IPS-18c (cell line): ENCODE results near the gene TNFAIP8.
"Not testable (repeated sequence)": the region's sequence is repeated elsewhere in the genome, so short reads cannot be mapped to it uniquely, and the experiment has no call there.

Source experiments
- H3K4me3 ChIP-seq: 2 replicates; pipeline ENCODE4 v1.7.0; 2013; ENCODE audit warnings: low read depth, mild to moderate bottlenecking, low read length, moderate library complexity; ENCODE audit not compliant: insufficient read depth
- H3K9me3 ChIP-seq: one replicate; pipeline ENCODE4 v1.6.1; 2013; ENCODE audit warnings: mild to moderate bottlenecking, low read length, moderate library complexity; ENCODE audit not compliant: control insufficient read depth, insufficient read depth

TNFAIP8 gene

DNA sequence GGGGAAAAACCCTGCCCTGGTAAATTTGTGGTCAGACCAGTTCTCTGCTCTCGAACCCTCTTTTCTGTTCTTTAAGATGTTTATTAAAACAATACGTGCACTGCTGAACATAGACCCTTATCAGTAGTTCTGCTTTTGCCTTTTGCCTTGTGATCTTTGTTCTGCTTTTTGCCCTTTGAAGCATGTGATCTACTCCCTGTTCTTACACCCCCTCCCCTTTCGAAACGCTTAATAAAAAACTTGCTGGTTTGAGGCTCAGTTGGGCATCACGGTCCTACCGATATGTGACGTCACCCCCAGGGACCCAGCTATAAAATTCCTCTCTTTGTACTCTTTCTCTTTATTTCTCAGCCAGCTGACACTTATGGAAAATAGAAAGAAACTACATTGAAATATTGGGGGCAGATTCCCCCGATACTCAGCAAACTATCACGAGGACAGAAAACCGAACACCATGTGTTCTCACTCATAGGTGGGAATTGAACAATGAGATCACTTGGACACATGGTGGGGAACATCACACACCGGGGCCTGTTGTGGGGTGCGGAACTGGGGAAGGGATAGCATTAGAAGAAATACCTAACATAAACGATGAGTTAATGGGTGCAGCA is 58.4 kb downstream of the TNFAIP8 start:
- not testable (repeated sequence) for H3K4me3 ChIP-seq

GRCh38 chr5:119417891-119418605 is 62.2 kb downstream of the TNFAIP8 start:
- Histone ChIP-seq H3K4me3 (no peak overlapping the region), H3K9me3 (no peaks in the 10 kb centered on the region)

More for the DNA sequence above, 58.4 kb downstream of the TNFAIP8 start:
- not testable (repeated sequence) for H3K9me3 ChIP-seq

DNA sequence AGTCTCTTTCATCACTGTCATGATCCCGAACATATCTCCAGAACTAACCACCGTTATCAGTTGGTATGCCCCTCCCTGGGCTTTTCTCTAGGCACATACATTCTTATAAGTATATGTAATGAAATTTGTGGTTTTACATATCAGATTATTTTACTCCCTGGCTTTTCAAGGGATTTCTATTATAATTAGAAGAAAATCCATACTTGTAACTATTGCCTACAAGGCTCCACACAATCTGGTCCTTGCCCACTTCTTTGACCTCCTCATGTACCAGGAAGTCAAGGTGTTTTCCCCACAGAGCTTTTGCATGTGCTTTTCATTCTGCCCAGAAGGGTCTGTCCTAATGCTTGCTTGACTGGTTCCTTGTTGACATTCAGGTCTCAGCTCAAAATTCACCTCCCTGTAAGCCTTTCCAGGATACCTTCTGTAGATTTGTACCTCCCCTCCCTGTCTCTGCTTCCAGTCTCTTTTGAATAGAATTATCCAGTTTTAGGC is 62.8 kb downstream of the TNFAIP8 start:
- no peaks in the 10 kb centered on the region for H3K9me3 ChIP-seq
- no peak overlapping the region for H3K4me3 ChIP-seq

DNA sequence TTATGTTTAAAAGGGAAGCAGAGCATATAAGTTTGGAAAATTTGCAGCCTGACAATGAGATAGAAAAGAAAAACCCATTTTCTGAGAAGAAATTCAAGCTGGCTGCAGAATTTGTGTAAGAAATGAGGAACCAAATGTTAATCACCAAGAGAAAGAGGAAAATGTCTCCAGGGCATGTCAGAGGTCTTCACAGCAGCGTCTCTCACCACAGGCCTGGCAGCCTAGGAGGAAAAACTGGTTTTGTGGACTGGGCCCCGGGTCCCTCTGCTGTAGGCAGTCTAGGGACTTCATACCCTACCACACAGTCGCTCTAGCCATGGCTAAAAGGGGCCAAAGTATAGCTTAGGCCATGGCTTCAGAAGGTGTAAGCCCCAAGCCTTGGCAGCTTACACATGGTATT is 64.3 kb downstream of the TNFAIP8 start:
- no peak overlapping the region for H3K4me3 ChIP-seq

GRCh38 chr5:119426057-119426456 is 70.2 kb downstream of the TNFAIP8 start:
- no peak overlapping the region for H3K4me3 ChIP-seq
- no peaks in the 10 kb centered on the region for H3K9me3 ChIP-seq

More for the DNA sequence above, 64.3 kb downstream of the TNFAIP8 start:
- no peaks in the 10 kb centered on the region for H3K9me3 ChIP-seq

DNA sequence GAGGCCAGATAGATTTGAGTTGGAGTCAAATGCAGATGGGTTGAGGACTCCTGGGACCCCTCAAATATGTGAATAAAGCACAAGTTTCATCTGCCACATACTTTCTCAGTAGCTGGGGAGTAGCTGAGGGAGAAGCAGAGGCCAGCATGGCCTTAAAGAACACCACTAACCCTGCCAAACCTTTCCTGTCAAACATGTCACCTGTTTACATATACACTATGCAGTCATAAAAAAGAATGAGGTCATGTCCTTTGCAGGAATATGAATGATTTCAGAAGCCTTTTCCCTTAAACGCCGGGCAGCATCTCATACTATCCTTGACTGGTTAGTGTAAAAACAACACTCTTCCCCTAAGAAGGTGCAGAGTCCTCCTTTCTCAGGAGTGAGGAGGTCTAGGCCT is 71.2 kb downstream of the TNFAIP8 start:
- Histone ChIP-seq H3K4me3 (no peak overlapping the region), H3K9me3 (no peaks in the 10 kb centered on the region)

DNA sequence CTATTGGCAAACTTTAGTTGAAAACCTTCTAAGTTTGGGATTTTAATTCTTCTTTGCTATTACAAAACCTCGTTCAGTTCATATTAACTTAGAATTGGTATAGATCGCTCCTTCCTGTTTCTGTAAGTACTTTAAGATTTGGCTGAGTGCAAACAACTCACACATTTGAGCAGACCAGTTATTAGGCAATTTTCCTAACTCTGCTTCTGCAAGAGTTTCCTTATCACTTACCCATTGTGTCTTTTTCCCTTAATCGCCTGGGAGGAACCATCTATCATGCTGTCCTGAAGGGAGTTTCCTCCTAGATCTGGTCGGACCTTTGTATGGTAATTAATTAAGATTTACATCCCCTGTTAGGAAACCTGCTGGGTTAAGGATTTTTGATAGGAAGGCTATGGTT is 71.8 kb downstream of the TNFAIP8 start:
- not testable (repeated sequence) for H3K9me3 ChIP-seq, H3K4me3 ChIP-seq

- not testable (repeated sequence) for H3K4me3 ChIP-seq, H3K9me3 ChIP-seq
Observed at GRCh38 chr5:119428166-119428565, 72.3 kb downstream of the TNFAIP8 start.

DNA sequence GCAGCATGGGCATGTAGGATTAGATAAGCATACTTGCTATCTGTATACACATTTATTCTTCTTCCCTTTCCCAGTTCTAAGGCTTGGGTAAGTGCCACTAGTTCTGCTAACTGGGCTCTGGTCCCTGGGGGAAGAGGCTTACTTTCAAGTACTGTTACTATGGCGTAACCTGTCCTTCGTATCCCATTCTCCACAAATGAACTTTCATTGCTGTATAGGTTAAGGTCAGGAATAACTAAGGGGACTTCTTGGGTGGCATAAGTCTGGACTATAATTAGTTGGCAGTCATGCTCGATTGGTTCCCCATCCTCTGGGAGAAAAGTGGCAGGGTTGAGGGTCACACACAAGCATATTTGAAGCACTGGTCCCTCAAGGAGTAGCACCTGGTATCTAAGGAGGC is 72.8 kb downstream of the TNFAIP8 start:
- H3K4me3 ChIP-seq, H3K9me3 ChIP-seq: not testable (repeated sequence)

- not testable (repeated sequence) for H3K4me3 ChIP-seq, H3K9me3 ChIP-seq
Observed at GRCh38 chr5:119432674-119433237, 76.9 kb downstream of the TNFAIP8 start.

- H3K9me3 ChIP-seq: peaks cover 5% of the 10 kb centered on the region
Observed at GRCh38 chr5:119435436-119436132, 79.8 kb downstream of the TNFAIP8 start.

GRCh38 chr5:119437785-119438586 is 82.2 kb downstream of the TNFAIP8 start:
- H3K4me3 ChIP-seq, H3K9me3 ChIP-seq: not testable (repeated sequence)

More at GRCh38 chr5:119435436-119436132, 79.8 kb downstream of the TNFAIP8 start:
- H3K4me3 ChIP-seq: no peak overlapping the region

DNA sequence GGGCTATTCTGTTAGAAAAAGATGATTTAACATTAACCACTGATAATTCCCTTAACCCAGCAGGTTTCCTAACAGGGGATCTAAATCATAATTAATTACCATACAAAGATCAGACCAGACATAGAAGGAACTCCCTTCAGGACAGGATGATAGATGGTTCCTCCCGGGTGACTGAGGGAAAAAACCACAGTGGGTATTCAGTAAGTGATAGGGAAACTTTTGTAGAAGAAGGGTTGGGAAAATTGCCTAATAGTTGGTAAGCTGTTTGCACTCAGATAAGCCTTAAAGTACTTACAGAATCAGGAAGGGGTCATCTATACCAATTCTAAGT is 82.7 kb downstream of the TNFAIP8 start:
- H3K4me3 ChIP-seq, H3K9me3 ChIP-seq: not testable (repeated sequence)

- H3K9me3 ChIP-seq: peaks cover 5% of the 10 kb centered on the region
- H3K4me3 ChIP-seq: no peak overlapping the region
Observed at GRCh38 chr5:119439140-119439631, 83.4 kb downstream of the TNFAIP8 start.

GRCh38 chr5:119439632-119440031 is 83.8 kb downstream of the TNFAIP8 start:
- H3K4me3 ChIP-seq, H3K9me3 ChIP-seq: not testable (repeated sequence)

DNA sequence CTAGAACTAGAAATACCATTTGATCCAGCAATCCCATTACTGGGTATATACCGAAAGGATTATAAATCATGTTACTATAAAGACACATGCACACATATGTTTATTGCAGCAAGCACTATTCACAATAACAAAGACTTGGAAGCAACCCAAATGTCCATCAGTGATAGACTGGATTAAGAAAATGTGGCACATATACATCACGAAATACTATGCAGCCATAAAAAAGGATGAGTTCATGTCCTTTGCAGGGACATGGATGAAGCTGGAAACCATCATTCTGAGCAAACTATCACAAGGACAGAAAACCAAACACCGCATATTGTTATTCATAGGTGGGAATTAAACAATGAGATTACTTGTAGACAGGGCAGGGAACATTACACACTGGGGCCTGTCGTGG is 88.8 kb downstream of the TNFAIP8 start:
- not testable (repeated sequence) for H3K4me3 ChIP-seq

GRCh38 chr5:119445544-119445943 is 89.7 kb downstream of the TNFAIP8 start:
- Histone ChIP-seq H3K4me3 (no peak overlapping the region), H3K9me3 (peaks cover 2% of the 10 kb centered on the region)

More for the DNA sequence above, 88.8 kb downstream of the TNFAIP8 start:
- not testable (repeated sequence) for H3K9me3 ChIP-seq
